EL (cell line): ENCODE data around the gene TOMM5.

ENCODE experiments used
- DNase-seq: peaks from one replicate; pipeline ENCODE4 v3.0.0-alpha.2; 2016

The TOMM5 gene

GRCh38 chr9:37592108-37592951 is at the start of gene TOMM5:
Gene TOMM5, minus strand, starts transcription at chr9:37592597. Its CDS starts 65 bp downstream, at chr9:37592532.
- peak; percentile 93 for DNase-seq

DNA sequence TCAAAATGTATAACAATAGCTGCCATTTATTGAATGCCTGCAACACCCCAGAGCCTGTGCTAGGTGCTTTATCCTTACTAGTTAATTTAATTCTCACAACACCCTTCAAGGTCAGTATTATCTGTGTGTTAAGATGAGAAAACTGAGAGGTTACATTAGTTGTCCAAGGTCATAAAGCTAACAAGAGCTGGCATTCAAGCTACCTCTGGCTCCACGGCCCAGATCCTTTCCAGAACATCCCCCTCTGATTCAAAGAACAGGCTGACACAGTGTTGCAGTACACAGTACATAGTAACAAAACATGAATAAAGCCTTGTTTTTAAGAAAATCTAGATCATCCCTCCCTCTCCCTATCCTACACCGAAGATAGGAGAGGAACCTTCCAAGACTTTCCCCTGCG is 48.9 kb upstream of the TOMM5 start:
- no peak for DNase-seq

DNA sequence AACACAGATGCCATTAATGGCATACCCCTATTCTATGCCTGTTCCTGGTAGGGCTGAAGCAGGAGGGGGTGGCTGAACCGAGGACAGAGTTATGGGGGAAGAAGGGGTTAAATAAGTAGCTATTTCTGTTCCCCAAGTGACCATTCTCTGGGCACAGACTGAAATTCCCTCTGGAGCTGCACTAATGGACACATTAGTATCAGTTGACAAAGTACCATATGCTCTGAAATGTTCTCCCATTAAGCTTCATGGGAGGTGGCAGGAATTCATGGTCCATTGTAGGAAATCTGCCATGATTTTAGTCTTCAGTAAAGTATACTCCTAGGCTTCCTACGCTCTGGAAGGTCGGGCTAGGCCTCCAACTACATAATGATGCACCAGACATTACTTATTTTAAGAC is 47.8 kb upstream of the TOMM5 start:
- DNase-seq, result no peak

DNA sequence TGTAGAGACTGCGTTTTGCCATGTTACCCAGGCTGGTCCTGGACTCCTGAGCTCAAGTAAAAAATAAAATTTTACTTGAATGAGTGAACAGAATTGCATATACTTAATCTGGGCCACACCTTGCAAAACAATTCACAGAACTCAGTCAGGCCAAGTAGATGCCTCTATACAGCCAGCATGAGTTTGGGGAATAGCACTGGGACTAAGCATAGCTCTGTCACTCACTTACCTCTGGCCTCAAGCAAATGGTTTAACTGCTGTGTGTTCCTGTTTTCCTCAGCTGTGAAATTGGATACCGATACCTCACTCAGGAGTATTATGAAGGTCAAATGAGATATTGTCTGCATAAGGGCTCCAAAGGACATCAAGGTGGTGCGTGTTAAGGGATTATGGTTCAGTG is 47.4 kb upstream of the TOMM5 start:
- DNase-seq, result no peak

GRCh38 chr9:37639109-37639762 is 46.8 kb upstream of the TOMM5 start:
- DNase-seq, result peak; percentile 55

- no peak for DNase-seq
Measured at GRCh38 chr9:37636511-37637448, 44.4 kb upstream of the TOMM5 start.

DNA sequence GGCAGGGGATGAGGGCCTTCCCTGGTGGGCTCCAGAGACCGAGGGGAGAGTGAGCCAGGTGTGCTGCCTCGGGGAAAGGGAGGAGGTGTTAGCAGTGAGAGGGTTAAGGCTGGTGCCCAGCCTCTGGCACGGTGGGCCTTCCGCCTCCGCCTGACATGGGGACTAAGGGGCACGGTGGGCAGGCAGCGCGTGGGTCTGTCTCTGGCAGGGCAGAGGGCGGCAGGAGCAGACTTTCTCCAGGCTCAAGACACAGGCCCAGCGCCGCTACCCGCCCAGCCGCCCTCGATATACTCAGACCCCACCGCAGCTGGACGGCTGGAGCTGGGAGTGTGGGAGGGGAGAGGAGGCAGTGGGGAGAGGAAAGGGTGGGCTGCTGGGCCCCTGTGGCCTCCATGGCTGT is 43.4 kb upstream of the TOMM5 start:
- DNase-seq, result no peak

DNA sequence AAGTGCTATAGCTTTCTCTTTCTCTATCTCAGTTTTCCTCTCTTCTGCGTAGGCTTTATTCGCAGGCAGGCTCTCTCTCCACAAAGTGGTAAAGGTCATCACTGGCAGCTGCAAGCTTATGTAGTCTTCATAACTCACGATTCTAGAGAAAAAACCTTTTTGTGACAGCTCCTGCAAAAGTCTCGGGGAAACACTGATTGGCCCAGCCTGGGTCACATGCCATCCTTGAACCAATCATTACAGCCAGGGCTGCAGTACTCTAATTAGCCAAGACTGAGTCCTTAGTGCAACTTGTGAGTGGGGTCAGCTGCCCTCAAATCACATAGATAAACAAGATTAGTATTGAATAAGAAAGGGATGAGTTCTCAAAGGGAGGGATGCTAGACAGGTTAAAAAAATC is 40.1 kb upstream of the TOMM5 start:
- no peak for DNase-seq

- no peak for DNase-seq
Measured at GRCh38 chr9:37626708-37627292, 34.4 kb upstream of the TOMM5 start.

- no peak for DNase-seq
Measured at GRCh38 chr9:37625758-37626147, 33.4 kb upstream of the TOMM5 start.

DNA sequence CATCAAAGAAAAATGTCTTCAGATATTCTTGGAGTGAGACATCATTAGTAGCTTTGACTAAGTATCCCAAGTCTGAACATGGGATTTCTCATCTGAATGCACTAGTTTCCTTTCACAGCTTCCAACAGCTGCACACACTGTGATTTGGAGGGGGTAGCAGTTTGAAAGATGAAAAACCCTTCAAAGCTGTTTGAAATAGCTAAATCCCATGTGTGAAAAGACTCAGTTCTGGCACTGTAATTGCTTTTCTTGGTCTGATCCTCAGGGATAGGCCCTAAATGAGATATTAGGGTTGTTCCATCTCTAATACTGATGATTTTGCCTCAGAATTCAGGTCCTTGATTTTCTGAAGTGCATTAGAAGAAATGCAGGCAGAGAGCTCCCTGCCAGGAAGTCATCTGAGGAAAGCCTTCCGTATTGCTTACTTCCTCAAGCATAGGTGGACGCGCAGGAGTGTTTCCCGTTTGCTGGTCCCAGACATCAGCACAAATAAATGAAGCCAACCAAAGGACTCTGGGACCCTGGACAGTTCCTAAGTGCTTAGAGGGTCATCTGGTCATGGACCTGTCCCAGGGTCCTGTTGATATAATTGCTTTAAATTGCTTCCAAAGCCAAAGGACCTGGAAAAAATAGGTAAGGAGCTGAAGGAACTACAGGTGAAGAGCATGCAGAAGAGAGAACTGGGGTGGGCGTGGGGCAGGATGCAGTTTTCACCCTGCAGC is 32.8 kb upstream of the TOMM5 start:
- DNase-seq, result no peak

DNA sequence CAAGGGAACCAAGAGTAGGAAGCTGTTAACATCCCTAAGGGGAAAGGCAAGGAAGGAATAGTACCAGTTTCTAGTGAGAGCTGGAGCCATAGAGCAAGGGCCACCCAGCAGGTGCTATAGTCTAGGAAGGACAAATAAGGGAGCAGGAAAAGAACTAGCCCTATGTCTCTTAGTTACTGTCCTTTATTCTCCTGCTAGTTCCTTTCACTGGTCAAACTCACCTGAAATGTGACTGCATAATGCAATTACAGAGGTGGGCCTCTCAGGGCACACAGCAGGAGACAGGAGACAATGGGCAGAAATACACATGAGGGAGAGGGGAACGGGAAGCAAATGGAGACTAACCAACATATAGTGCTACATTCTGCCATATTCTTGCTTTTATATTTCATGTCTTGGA is 31.7 kb upstream of the TOMM5 start:
- no peak for DNase-seq

DNA sequence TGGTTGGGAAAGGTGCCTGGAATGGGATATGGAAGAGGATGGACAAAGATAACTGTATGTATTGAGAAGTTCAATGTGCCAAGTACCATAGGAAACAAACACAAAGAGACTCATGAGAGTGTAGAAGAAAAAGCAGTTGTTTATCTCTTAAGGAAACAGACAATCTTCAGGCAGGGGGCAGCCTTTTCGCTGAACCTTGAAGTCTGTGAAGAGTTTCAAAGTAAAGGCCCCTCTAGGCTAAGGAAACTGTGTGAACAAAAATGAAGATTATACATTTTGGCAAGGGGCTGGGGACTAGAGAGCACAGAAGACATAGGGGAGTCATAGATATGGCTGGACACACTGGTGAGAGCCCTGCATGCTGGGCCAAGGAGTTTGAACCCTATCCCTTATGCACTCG is 30.9 kb upstream of the TOMM5 start:
- no peak for DNase-seq

DNA sequence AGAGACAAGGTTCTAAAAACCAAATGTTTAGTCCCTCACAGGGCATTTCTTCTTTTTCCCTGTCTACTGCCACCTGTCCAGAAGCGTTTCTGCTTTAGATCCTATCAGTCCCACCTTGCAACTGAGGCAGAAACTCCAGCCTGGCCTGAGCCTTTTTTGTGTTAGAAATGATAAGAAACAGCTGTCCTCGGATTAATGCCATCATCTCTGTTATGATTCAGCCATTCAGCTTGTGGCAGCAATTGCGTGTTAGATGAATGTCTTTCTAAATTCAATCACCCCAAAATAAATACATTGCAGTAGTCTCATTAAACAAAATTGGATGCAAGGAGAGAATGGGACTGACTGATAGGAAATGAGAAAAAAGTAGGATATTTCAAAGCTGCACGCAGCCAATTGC is 30.1 kb upstream of the TOMM5 start:
- DNase-seq, result no peak

DNA sequence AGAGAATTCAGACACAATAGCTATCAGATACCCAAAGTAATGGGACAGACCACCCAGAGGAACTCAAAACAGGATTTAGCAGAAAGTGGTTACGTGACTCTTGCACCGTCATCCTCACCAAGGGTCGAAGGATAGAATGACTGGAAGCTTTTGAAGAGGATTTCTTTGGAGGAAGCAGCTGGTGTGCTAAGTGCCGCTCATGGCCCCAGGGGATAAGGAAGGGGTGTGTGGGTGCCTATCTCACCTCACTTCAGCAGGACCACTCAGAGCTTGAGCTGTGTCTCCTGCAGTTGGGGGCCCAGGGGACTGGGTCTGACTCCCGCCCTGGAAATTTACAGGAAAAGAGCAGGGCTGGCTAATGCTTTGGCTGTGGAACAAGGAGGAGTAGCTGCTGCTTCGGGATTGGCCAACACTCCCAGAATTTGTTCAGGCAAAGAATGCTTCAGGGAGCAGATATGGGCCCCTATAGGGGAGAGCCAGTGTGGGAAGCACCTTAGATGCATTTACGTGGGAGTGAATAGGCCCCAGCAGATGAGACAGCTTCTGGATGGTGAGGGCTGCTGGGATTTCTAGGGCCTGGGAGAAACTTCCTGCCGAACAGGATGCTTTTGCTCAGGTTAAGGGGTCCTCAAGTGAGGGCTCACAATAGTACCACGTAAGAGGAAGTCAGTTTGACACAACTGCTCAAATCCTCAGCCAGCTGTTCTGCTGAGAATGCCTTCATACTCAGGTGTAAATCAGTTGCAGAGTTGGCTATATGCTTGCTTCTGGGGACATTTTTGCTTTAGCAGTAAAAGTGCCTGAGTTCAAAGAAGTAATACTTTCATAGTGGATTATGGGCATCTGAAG is 29.1 kb upstream of the TOMM5 start:
- no peak for DNase-seq

DNA sequence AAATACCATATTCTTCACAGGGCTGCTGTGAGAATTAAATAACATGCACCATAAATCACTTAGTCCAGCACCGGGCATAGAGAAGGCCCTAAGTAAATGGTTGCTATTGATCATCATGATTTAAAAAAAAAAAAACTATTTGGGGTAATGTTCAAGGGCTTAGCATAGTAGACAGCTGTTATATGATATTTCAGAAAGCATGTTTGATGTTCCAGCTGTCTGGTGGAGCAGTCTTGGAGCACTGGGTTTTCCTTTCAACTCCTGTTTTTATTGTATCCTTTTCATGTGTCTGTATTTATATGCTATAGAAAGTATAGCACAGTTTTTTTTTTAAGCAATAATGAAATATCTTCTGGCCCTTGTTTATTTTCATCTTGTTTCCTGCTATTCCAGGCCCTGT is 28.0 kb upstream of the TOMM5 start:
- DNase-seq, result no peak

DNA sequence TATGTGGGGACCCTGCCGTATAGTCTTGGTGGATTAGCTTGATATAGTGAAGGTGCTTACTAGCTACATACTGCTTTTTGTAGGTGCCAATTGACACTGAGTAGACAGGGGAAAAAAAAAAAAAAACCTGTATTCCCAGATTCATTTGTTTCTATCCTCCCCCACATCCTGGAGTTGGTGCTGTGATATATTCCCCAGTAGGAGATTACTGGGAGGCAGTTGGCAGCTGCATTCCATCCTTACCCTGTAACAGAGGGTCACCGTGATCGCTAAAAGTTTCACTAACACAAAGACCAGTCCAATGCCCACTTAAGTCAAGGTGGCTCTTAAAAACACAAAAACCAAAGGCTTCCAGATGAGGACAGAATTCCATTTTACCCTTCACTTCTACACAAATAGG is 27.4 kb upstream of the TOMM5 start:
- DNase-seq, result peak; percentile 8

DNA sequence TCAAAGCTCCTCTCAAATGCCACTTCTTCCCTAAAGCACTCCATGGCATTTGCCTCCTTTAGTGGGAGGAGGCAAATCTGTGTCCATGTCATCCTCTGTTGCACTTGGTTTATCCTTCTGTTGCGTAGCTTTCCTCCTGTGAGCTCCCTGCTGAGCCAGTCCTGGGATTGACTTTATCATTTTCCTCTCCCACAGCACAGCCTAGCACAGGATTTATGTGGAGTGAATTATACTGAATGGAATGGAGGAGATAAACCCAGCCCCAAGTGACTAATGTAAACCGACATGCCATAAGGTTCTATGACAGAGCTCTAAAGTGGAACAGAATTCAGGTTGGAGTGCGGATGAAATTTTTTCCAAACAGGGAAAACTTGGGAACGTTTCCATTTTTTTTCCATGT is 26.4 kb upstream of the TOMM5 start:
- DNase-seq, result peak; percentile 76

- DNase-seq, result peak; percentile 64
Measured at GRCh38 chr9:37617832-37618231, 25.4 kb upstream of the TOMM5 start.

DNA sequence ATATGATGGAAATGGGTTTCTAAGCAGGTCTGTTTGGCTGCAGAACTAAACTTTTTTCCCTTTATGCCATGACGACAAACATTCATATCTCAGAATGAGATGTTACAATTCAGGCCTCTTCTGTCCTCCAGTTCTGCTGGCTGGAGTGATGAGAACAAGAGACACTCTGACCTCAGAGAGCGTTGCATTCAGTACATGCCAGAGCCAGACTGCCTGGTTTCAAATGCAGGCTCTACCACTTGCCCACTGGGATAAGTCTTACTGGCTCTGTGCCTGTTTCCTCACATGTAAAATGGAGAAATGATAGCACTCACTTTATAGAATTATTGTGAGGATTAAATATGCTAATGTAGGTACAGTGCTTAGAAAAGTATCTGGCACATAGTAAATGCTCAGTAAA is 24.8 kb upstream of the TOMM5 start:
- DNase-seq, result no peak

- DNase-seq, result no peak
Measured at GRCh38 chr9:37611961-37612360, 19.6 kb upstream of the TOMM5 start.
